SH-SY5Y (cell line): ENCODE results near the gene TRDN.

Experiments used
- GATA2 ChIP-seq: IDR thresholded peaks from 2 replicates; pipeline ENCODE4 v1.6.1; 2011; ENCODE audit warnings: mild to moderate bottlenecking, low read depth, low read length
- GATA3 ChIP-seq: IDR thresholded peaks from 2 replicates; pipeline ENCODE4 v1.6.1; 2011; ENCODE audit warnings: low read depth, mild to moderate bottlenecking, low read length, moderate library complexity

DNA sequence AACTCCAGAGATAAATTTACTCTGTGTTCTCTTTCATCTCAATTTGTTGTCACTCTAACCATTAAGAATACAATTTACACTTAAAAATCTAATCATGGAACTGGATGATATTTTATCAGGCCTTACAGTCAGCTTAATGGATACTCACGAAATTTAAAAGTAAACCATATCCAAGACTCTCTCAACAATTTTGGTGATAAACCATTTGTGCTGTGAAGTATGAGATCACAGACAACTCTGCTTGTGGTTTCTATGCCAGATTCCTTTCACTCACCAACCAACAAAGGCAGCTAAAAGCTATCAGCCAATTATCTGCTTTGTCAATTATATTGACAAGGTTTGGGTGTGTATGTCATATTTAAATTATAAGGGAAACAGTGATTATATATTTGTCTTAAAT is 155.8 kb downstream of the TRDN start:
- TF ChIP-seq GATA3, result no peak
- TF ChIP-seq GATA2, result no peak
